ENCODE results near the gene INTS15.
A peak's percentile ranks its signal among the peaks of the same experiment; 100 is the strongest.

INTS15 gene

GRCh38 chr7:6551016-6551511 is 38.8 kb upstream of the INTS15 start, which contains the start of gene GRID2IP:
Gene GRID2IP (minus strand): TSS chr7:6551461. CDS start chr7:6551436, 25 bp downstream.
- TF ChIP-seq CTCF (IDR thresholded peaks at IDR 0.05; ENCODE audit: insufficient read depth, low read length, poor library complexity, severe bottlenecking): no peak
- DNase-seq (ENCODE audit: extremely low read depth, insufficient read length): no peak

GRCh38 chr7:6553448-6554044 is 36.3 kb upstream of the INTS15 start:
- no peak for DNase-seq (ENCODE audit: extremely low read depth, insufficient read length)
- no peak overlapping the region for H3K4me3 ChIP-seq (replicated peaks; ENCODE audit: low read depth, low read length)
- no peaks in the 10 kb centered on the region for H3K27me3 ChIP-seq (replicated peaks; ENCODE audit: control insufficient read depth, insufficient read depth, low read length)
- TF ChIP-seq CTCF (IDR thresholded peaks at IDR 0.05; ENCODE audit: insufficient read depth, low read length, poor library complexity, severe bottlenecking): no peak
- H3K36me3 ChIP-seq (ENCODE audit: control insufficient read depth, insufficient read depth, low read length): no peaks in the 10 kb centered on the region

More at GRCh38 chr7:6551016-6551511, 38.8 kb upstream of the INTS15 start, which contains the start of gene GRID2IP:
- no peaks in the 10 kb centered on the region for H3K27me3 ChIP-seq (replicated peaks; ENCODE audit: control insufficient read depth, insufficient read depth, low read length)
- H3K36me3 ChIP-seq (ENCODE audit: control insufficient read depth, insufficient read depth, low read length): no peaks in the 10 kb centered on the region
- no peak within 1 kb of the TSS for H3K4me3 ChIP-seq (replicated peaks; ENCODE audit: low read depth, low read length)

- H3K36me3 ChIP-seq (ENCODE audit: control insufficient read depth, insufficient read depth, low read length): no peaks in the 10 kb centered on the region
- no peak overlapping the region for H3K4me3 ChIP-seq (replicated peaks; ENCODE audit: low read depth, low read length)
- no peaks in the 10 kb centered on the region; the same call in 1 of the 2 replicates for H3K27me3 ChIP-seq (replicated peaks; ENCODE audit: control insufficient read depth, insufficient read depth, low read length)
- DNase-seq (ENCODE audit: extremely low read depth, insufficient read length): no peak
- TF ChIP-seq CTCF (IDR thresholded peaks at IDR 0.05; ENCODE audit: insufficient read depth, low read length, poor library complexity, severe bottlenecking): no peak
Measured at GRCh38 chr7:6554848-6555247, 35.0 kb upstream of the INTS15 start.

- no peak for DNase-seq (ENCODE audit: extremely low read depth, insufficient read length)
- no peaks in the 10 kb centered on the region; the same call in 1 of the 2 replicates for H3K27me3 ChIP-seq (replicated peaks; ENCODE audit: control insufficient read depth, insufficient read depth, low read length)
- H3K4me3 ChIP-seq (replicated peaks; ENCODE audit: low read depth, low read length): no peak overlapping the region
- H3K36me3 ChIP-seq (ENCODE audit: control insufficient read depth, insufficient read depth, low read length): no peaks in the 10 kb centered on the region
- TF ChIP-seq CTCF (IDR thresholded peaks at IDR 0.05; ENCODE audit: insufficient read depth, low read length, poor library complexity, severe bottlenecking): peak; percentile 47
Measured at GRCh38 chr7:6556196-6556595, 33.6 kb upstream of the INTS15 start.

GRCh38 chr7:6558837-6559236 is 31.0 kb upstream of the INTS15 start:
- H3K36me3 ChIP-seq (ENCODE audit: control insufficient read depth, insufficient read depth, low read length): no peaks in the 10 kb centered on the region
- H3K4me3 ChIP-seq (replicated peaks; ENCODE audit: low read depth, low read length): no peak overlapping the region
- peak; percentile 60 for TF ChIP-seq CTCF (IDR thresholded peaks at IDR 0.05; ENCODE audit: insufficient read depth, low read length, poor library complexity, severe bottlenecking)
- DNase-seq (ENCODE audit: extremely low read depth, insufficient read length): no peak
- no peaks in the 10 kb centered on the region; the same call in 1 of the 2 replicates for H3K27me3 ChIP-seq (replicated peaks; ENCODE audit: control insufficient read depth, insufficient read depth, low read length)
